Measurements from ENCODE around the gene PARVG.

Gene PARVG, protein sequence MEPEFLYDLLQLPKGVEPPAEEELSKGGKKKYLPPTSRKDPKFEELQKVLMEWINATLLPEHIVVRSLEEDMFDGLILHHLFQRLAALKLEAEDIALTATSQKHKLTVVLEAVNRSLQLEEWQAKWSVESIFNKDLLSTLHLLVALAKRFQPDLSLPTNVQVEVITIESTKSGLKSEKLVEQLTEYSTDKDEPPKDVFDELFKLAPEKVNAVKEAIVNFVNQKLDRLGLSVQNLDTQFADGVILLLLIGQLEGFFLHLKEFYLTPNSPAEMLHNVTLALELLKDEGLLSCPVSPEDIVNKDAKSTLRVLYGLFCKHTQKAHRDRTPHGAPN

DNA sequence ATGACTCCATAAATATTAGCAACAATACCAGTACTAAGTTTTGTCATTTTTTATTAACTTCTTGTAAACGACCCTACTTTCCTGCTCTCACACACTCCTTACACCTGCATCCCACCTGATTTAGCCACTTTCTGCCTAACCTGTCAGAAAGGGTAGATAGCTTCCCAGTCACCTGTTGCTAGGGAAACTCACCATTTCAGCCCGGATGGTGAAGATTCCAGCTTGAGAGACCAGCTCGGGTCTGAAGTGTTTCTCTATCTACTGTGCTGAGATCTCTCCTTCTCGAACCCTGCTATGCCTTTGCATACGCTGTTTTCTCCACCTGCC is at the start of gene PARVG:
TSS of gene PARVG (plus strand) at position 220 of the 327 bp plus-strand sequence. CDS start 2,405 bp downstream, outside the sequence.
- DNase-seq (ENCODE audit: low read depth) = no peak
- Histone ChIP-seq H3K36me3 (ENCODE audit: control insufficient read depth, insufficient read depth, low read length, severe bottlenecking) (no peaks in the 10 kb centered on the region), H3K9ac (ENCODE audit: low read length) (no peak within 1 kb of the TSS), H3K4me1 (ENCODE audit: control insufficient read depth, insufficient read depth, low read length) (no peaks in the 10 kb centered on the region), H3K27me3 (replicated peaks; ENCODE audit: control insufficient read depth, insufficient read depth, low read length) (peaks cover 38% of the 10 kb centered on the region), H3K4me3 (ENCODE audit: low read length) (no peak within 1 kb of the TSS), H3K9me3 (ENCODE audit: control insufficient read depth, low read length) (peaks cover 5% of the 10 kb centered on the region)

DNA sequence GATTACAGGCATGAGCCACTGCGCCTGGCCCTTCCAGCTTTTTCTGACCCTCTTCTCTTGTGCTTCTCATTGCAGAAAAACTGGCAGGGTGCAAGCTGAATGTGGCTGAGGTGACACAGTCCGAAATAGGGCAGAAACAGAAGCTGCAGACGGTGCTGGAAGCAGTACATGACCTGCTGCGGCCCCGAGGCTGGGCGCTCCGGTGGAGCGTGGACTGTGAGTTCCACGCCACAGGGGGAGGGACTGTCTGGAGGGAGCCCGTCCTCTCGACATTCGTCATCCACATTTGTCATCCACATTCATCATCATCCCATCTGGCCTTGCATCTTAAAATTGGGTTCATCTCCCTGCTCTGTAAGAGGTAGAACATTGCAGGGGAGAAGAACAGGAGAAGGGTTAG is 49.3 kb upstream of the PARVG start:
- peaks cover 7% of the 10 kb centered on the region for H3K9me3 ChIP-seq (ENCODE audit: control insufficient read depth, low read length)
- H3K36me3 ChIP-seq (ENCODE audit: control insufficient read depth, insufficient read depth, low read length, severe bottlenecking) = peaks cover 44% of the 10 kb centered on the region
- H3K9ac ChIP-seq (ENCODE audit: low read length) = no peak overlapping the region
- no peaks in the 10 kb centered on the region for H3K27me3 ChIP-seq (replicated peaks; ENCODE audit: control insufficient read depth, insufficient read depth, low read length)
- no peak overlapping the region for H3K4me3 ChIP-seq (ENCODE audit: low read length)
- H3K4me1 ChIP-seq (ENCODE audit: control insufficient read depth, insufficient read depth, low read length) = no peaks in the 10 kb centered on the region
- DNase-seq (ENCODE audit: low read depth) = no peak

DNA sequence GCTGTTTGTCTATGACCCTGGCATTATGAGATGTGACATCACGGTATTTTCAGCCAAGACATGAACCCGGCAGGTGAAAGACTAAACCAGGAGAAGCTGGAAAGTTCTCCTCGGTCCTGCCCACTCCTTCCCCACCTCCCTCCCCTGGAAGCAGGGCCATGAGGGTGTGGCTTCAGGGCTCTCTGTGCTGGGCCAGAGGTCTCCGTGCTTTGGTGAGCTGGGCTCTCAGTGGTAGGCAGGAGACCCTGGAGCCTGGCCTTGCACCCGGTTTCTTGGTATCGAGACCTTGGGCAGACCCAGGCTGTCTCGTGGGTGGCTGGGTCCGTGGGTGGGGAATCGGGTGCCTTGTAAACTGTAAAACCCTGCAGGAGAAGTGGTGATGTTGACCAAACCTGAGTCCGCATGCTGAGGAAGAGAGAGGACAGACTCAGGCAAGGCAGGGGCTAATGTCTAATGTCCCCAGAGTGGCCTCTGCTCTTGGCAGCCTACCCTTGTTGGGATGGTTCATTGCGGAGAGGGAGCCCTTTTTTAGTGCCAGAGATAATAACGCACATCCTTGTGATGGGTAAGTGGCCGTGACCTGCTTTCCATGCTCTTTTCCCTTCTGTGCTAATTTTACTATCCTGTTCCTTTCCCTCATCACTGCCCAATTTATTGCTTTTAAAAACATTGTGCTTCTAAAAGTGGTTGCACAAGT is 48.6 kb upstream of the PARVG start:
- H3K4me1 ChIP-seq (ENCODE audit: control insufficient read depth, insufficient read depth, low read length) = no peaks in the 10 kb centered on the region

DNA sequence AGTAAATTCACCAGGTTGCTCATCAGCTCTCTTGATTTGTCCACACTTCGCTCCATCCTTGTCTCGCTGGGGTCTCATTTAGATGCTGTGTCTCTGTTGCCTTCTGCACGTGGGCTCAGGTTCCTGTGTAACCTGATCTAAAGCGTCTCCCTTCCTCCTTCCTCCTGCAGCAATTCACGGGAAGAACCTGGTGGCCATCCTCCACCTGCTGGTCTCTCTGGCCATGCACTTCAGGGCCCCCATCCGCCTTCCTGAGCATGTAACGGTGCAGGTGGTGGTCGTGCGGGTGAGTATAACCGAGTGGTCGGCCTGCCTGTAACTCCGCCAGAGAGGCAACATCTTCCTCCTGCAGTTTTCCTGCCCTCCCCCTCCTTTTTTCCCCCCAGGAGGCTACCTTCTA is 48.0 kb upstream of the PARVG start:
- peaks cover 13% of the 10 kb centered on the region for H3K9me3 ChIP-seq (ENCODE audit: control insufficient read depth, low read length)
- no peak overlapping the region for H3K9ac ChIP-seq (ENCODE audit: low read length)
- no peaks in the 10 kb centered on the region for H3K27me3 ChIP-seq (replicated peaks; ENCODE audit: control insufficient read depth, insufficient read depth, low read length)
- DNase-seq (ENCODE audit: low read depth) = no peak
- H3K4me3 ChIP-seq (ENCODE audit: low read length) = no peak overlapping the region
- H3K4me1 ChIP-seq (ENCODE audit: control insufficient read depth, insufficient read depth, low read length) = no peaks in the 10 kb centered on the region
- peaks cover 52% of the 10 kb centered on the region for H3K36me3 ChIP-seq (ENCODE audit: control insufficient read depth, insufficient read depth, low read length, severe bottlenecking)

More for the DNA sequence above, 48.6 kb upstream of the PARVG start:
- Histone ChIP-seq H3K36me3 (ENCODE audit: control insufficient read depth, insufficient read depth, low read length, severe bottlenecking) (peaks cover 46% of the 10 kb centered on the region), H3K27me3 (replicated peaks; ENCODE audit: control insufficient read depth, insufficient read depth, low read length) (no peaks in the 10 kb centered on the region), H3K9me3 (ENCODE audit: control insufficient read depth, low read length) (peaks cover 7% of the 10 kb centered on the region), H3K4me3 (ENCODE audit: low read length) (no peak overlapping the region), H3K9ac (ENCODE audit: low read length) (no peak overlapping the region)
- no peak for DNase-seq (ENCODE audit: low read depth)

DNA sequence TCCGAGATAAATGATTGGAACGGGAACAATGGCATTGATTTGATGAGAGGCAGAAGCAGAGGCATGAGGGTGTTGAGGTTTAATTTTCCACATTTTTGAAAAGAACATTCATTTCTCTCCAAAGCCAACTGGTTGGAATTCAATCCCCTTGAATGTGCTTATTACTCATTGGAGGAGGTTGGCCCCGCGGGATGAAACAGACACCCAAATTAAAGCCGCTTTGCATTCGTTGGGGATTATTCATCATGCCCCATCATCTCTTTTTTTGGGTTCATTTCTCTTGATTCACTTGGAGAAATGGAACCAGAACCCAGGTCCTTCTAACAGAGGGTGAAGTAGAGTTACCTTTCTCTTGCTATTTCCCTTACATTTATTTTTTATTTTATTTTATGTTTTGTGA is 47.6 kb upstream of the PARVG start:
- no peak overlapping the region for H3K9ac ChIP-seq (ENCODE audit: low read length)
- DNase-seq (ENCODE audit: low read depth) = no peak
- H3K27me3 ChIP-seq (replicated peaks; ENCODE audit: control insufficient read depth, insufficient read depth, low read length) = no peaks in the 10 kb centered on the region
- H3K4me3 ChIP-seq (ENCODE audit: low read length) = no peak overlapping the region
- no peaks in the 10 kb centered on the region for H3K4me1 ChIP-seq (ENCODE audit: control insufficient read depth, insufficient read depth, low read length)
- H3K9me3 ChIP-seq (ENCODE audit: control insufficient read depth, low read length) = peaks cover 14% of the 10 kb centered on the region
- H3K36me3 ChIP-seq (ENCODE audit: control insufficient read depth, insufficient read depth, low read length, severe bottlenecking) = peaks cover 56% of the 10 kb centered on the region

DNA sequence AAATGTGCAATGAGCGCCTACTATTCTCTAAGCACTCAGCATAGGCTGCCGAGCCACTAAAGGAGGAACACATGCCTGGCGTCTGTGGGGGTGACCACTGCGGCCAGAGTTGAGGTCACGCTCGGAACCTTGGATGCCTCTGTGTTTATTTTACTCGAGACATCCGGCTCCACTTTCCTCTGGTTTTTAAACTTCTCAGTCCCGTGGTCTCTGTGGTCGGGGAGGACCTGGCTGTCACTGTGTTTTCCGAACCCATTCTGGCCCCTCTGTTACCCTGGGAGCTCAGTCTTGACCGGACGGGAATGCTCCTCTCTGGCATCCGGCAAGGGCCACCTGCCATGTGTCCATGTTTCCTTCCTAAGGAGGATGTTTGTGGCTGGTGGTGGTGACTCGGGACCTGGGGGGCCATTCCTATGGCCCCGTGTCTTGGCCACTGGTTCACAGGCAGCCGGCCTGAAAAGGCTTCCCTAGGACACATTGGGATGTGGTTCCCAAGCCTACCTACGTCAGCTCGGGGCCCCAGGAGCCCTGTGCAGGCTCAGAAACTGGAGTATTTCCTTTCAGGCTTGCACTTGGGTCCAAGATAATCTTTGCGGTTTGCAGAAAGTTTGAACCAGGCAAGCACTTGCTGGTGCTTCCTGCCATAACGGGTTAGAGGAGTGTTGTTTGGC is 46.7 kb upstream of the PARVG start:
- no peaks in the 10 kb centered on the region for H3K4me1 ChIP-seq (ENCODE audit: control insufficient read depth, insufficient read depth, low read length)
- no peak for DNase-seq (ENCODE audit: low read depth)
- peaks cover 14% of the 10 kb centered on the region for H3K9me3 ChIP-seq (ENCODE audit: control insufficient read depth, low read length)
- H3K4me3 ChIP-seq (ENCODE audit: low read length) = no peak overlapping the region
- H3K9ac ChIP-seq (ENCODE audit: low read length) = no peak overlapping the region
- H3K36me3 ChIP-seq (ENCODE audit: control insufficient read depth, insufficient read depth, low read length, severe bottlenecking) = peaks cover 65% of the 10 kb centered on the region
- no peaks in the 10 kb centered on the region for H3K27me3 ChIP-seq (replicated peaks; ENCODE audit: control insufficient read depth, insufficient read depth, low read length)

DNA sequence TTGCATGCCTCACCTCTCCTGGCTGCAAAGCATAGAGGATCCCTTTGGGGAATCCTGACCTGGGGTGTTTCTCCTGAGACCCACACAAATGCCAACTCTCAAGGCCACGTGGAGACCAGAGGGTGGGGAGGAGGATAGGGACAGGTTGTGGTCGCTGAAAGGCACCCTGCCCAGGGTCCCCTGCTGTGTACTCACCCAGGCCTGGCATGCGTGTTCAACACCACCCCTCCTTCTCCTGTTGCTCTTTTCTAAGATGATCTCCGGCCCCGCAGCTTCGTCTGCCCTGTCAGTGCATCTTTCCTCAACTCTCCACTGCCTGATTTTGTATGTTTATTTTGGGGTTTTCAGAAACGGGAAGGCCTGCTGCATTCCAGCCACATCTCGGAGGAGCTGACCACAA is 44.6 kb upstream of the PARVG start:
- Histone ChIP-seq H3K9me3 (ENCODE audit: control insufficient read depth, low read length) (peaks cover 14% of the 10 kb centered on the region), H3K9ac (ENCODE audit: low read length) (no peak overlapping the region), H3K4me1 (ENCODE audit: control insufficient read depth, insufficient read depth, low read length) (no peaks in the 10 kb centered on the region), H3K36me3 (ENCODE audit: control insufficient read depth, insufficient read depth, low read length, severe bottlenecking) (peaks cover 67% of the 10 kb centered on the region), H3K27me3 (replicated peaks; ENCODE audit: control insufficient read depth, insufficient read depth, low read length) (no peaks in the 10 kb centered on the region), H3K4me3 (ENCODE audit: low read length) (no peak overlapping the region)
- DNase-seq (ENCODE audit: low read depth) = no peak

DNA sequence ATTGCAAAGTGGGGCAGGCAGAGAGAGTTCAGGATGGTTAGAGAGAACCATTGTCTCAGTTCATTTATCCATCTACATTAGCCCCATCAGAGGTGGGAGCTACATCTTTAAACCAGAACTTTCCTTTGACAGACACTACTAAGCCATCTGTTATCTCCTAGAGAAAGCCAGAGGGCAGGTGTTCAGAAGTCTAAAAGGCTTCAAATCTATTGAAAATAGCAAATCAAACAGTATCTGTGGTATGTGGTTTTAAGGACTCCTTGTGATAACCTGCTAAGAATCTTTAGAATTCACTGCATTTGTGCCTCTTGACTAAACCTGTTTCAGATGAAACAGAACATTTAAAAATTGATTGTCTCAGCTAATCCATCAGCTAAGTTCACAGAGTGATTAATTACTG is 43.9 kb upstream of the PARVG start:
- H3K27me3 ChIP-seq (replicated peaks; ENCODE audit: control insufficient read depth, insufficient read depth, low read length) = no peaks in the 10 kb centered on the region
- DNase-seq (ENCODE audit: low read depth) = no peak
- H3K9me3 ChIP-seq (ENCODE audit: control insufficient read depth, low read length) = peaks cover 14% of the 10 kb centered on the region
- no peak overlapping the region for H3K9ac ChIP-seq (ENCODE audit: low read length)
- no peaks in the 10 kb centered on the region for H3K4me1 ChIP-seq (ENCODE audit: control insufficient read depth, insufficient read depth, low read length)
- no peak overlapping the region for H3K4me3 ChIP-seq (ENCODE audit: low read length)
- H3K36me3 ChIP-seq (ENCODE audit: control insufficient read depth, insufficient read depth, low read length, severe bottlenecking) = peaks cover 61% of the 10 kb centered on the region

DNA sequence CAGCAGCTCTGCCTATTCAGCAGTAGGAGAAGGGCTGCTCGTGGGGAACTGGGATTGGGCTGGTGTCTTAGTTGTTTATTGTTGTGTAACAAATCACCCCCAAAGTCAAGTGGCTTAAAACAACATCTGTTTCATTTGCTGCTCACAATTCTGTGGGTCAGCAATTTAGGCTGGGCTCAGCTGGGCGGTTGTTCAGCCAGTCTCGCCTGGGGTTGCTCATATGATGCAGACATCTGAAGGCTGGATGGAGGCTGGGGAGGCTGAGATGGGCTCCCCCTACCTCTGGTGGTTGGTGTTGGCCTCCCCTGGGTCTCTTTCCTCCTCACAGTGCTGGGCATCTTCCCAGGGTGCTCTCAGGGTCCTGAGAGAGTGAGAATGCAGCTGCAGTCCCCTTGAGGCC is 43.3 kb upstream of the PARVG start:
- Histone ChIP-seq H3K4me1 (ENCODE audit: control insufficient read depth, insufficient read depth, low read length) (peaks cover under 1% of the 10 kb centered on the region), H3K9me3 (ENCODE audit: control insufficient read depth, low read length) (peaks cover 14% of the 10 kb centered on the region), H3K9ac (ENCODE audit: low read length) (no peak overlapping the region), H3K36me3 (ENCODE audit: control insufficient read depth, insufficient read depth, low read length, severe bottlenecking) (peaks cover 55% of the 10 kb centered on the region), H3K4me3 (ENCODE audit: low read length) (no peak overlapping the region), H3K27me3 (replicated peaks; ENCODE audit: control insufficient read depth, insufficient read depth, low read length) (no peaks in the 10 kb centered on the region)
- DNase-seq (ENCODE audit: low read depth) = no peak

DNA sequence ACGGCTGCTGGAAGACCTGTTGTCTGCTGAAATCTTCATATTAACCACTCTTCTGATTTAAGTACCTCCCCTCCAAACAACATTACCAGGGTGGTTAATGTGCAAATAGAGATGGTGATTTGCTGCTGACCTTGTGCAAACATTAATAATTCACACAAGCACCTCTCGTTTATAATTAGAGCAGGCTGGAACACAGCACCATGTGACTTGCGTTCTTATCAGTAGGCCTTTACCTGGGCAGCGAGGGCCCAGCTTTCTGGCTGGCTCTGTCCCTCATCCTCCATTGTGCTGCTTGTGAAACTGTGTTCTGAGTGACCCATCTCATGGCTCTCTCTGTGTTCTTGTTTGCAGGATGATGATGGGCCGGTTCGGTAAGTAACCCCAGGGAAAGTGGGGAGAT is 41.0 kb upstream of the PARVG start:
- peaks cover 42% of the 10 kb centered on the region for H3K36me3 ChIP-seq (ENCODE audit: control insufficient read depth, insufficient read depth, low read length, severe bottlenecking)
- no peak overlapping the region for H3K4me3 ChIP-seq (ENCODE audit: low read length)
- no peak for DNase-seq (ENCODE audit: low read depth)
- peaks cover 20% of the 10 kb centered on the region for H3K4me1 ChIP-seq (ENCODE audit: control insufficient read depth, insufficient read depth, low read length)
- H3K27me3 ChIP-seq (replicated peaks; ENCODE audit: control insufficient read depth, insufficient read depth, low read length) = no peaks in the 10 kb centered on the region
- H3K9ac ChIP-seq (ENCODE audit: low read length) = no peak overlapping the region
- peaks cover 14% of the 10 kb centered on the region for H3K9me3 ChIP-seq (ENCODE audit: control insufficient read depth, low read length)

DNA sequence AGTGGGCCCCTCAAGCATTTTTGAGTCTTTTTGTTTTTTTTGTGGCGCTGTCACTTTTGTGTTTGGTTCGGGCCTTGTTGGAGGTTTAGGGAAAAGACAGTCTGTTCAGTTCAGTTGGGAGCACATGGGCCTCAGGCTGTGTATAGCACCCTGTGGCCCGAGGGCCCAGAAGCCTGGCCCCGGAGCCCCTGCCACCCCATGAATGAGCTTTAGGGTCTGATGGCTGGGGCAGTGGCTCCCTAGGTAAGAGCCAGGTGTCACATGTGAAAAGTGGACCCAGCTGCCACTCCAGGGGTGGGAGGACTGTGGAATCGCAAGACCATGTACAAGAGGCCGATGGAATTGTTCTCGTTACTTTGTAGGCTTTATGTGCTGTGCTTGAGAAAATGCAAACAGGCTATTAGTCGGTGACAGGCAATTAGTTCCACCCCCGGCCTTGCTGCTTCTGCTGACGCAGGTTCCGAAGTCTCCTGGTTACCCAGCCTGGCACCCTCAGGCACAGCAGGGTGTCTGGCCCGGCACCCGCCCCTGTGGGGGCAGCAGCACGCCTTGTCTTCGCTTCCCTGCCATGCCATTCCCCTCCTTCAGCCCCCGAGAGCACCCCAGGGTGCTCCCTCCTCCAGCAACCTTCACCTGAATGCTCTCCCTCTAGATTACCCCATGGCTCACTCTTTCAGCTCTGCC is 38.2 kb upstream of the PARVG start:
- Histone ChIP-seq H3K9me3 (ENCODE audit: control insufficient read depth, low read length) (peaks cover 3% of the 10 kb centered on the region), H3K9ac (ENCODE audit: low read length) (no peak overlapping the region)
- no peak for DNase-seq (ENCODE audit: low read depth)

More for the DNA sequence above, 38.2 kb upstream of the PARVG start:
- Histone ChIP-seq H3K4me3 (ENCODE audit: low read length) (no peak overlapping the region), H3K4me1 (ENCODE audit: control insufficient read depth, insufficient read depth, low read length) (peaks cover 20% of the 10 kb centered on the region), H3K27me3 (replicated peaks; ENCODE audit: control insufficient read depth, insufficient read depth, low read length) (no peaks in the 10 kb centered on the region), H3K36me3 (ENCODE audit: control insufficient read depth, insufficient read depth, low read length, severe bottlenecking) (peaks cover 17% of the 10 kb centered on the region)

Data from adipocyte (in vitro differentiated cells).